Dermis blood vessel endothelial cell (primary cell): Measurements from ENCODE around the gene STARD13. TPM values are rescaled to one million over a fixed set of nuclear protein-coding genes. Genes with fewer than 3 reads are reported as not detected.

Experiments
- DNase-seq: peaks from one replicate; pipeline ENCODE4 v3.0.0; 2010
- total RNA-seq: library from RNA; depleted of rRNA; stranded (reverse); fragments of >200 nt; gene quantifications from 2 replicates; pipeline ENCODE4 v1.2.3, GENCODE V29; 2014

STARD13 gene
- total RNA-seq, 1 donor from 2014 or later, result 27.7 TPM

- DNase-seq, result no peak
Observed at GRCh38 chr13:33137721-33138120, 147.8 kb downstream of the STARD13 start.

DNA sequence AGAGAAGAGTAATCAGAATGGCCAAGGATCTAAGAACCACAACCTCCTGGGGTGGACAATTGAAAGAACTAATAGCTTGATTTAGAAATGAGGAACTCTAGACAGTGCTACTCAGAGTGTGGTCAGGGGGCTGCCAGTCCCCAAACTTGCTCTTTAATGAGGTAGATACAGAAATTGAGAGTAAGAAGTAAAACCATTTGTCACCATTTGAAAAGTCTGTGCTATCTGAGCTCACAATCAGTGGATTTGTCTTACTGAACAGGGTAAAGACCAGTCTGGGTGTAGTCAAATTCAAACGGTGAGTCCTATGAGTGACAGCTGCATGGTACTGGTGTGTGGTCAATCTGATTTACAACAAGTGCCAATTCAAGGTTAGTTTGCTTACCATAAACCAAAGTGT is 150.5 kb downstream of the STARD13 start:
- DNase-seq, result no peak

DNA sequence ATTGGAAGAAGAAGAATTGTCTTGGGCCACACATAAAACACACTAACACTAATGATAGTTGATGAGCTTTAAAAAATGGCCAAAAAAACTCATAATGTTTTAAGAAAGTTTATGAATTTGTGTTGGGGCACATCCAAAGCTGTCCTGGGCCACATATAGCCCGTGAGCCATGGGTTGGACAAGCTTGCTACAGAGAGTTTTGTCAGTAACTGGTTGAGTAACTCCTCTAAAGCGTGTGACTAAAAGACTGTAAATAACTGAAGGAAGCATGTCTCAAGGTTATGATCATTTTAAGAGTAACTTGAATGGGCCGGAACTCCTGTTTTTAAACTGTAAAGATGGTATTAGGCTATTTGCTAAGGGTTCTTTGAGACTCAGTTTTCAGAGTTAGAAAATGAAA is 151.3 kb downstream of the STARD13 start:
- no peak for DNase-seq

DNA sequence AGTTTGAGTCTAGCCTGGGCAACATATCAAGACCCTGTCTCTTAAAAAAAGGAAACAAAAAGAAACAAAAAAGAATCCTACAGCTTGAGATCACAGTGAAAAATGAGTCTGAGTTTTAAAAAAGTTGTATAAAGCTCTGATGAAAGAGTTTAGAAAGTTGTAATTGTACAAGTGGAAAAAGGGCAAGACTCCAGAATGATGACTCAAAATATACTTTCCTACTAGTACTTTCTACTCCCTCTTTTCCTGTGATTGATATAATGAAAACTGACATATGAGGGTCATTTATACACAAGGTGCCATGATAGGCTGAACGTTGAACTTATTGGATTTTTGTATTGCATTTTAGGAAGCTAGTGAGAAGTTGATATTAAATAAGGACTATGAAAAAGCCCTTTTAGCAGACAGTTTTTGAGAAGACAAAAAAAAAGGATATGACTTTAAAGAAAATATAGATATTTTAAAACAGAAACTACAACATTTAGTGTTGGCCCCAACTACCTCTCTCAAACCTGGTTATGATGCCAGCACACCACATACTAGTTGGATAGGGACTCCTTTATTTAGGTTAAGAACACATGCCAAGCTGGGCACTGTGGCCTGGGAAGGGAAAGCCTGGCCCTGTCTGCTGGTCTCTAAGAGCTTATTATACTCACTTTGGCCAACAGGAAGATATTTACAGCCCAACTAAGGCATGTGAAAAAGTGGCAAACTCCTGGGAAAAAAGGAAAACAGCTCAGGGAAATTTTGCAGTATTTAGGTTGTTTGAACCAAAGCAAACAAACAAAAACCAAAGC is 152.7 kb downstream of the STARD13 start:
- no peak for DNase-seq

- no peak for DNase-seq
Observed at GRCh38 chr13:33129886-33130285, 155.7 kb downstream of the STARD13 start.

DNA sequence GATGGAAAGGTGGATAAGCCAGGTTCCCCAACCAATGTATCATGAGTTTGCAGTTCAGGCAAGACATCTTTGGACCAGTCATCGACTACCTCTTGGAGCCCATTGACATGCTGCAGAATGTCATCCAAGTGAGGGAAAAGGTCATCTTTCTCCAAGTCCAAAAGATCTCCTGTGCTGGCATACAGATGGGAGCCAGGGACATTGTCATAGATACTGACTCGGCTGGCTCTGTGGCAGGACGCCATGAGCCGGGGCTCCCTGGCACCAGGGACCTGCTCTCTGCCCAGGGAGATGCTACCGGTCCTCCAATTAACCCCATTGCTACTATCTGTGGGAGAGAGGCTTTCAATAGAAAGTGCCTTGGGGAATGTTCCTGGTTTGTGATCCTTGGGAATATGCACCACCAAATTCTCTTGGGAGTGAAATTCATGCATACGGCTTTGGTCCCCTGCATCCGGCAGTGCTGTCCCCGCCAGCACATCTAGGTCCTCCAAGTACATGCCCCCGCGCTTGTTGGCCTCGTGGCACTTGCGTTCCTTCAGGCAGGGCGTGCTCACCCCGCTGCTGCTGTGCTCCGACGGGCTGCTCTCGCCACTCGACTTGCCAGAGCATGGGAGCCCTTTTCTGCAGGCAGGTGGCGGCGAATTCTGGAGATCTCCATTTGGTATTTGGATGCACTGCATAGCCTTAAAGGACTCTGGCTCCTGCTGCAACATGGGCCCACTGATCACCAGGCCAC is 156.3 kb downstream of the STARD13 start:
- DNase-seq, result no peak

GRCh38 chr13:33128134-33128533 is 157.4 kb downstream of the STARD13 start:
- no peak for DNase-seq

DNA sequence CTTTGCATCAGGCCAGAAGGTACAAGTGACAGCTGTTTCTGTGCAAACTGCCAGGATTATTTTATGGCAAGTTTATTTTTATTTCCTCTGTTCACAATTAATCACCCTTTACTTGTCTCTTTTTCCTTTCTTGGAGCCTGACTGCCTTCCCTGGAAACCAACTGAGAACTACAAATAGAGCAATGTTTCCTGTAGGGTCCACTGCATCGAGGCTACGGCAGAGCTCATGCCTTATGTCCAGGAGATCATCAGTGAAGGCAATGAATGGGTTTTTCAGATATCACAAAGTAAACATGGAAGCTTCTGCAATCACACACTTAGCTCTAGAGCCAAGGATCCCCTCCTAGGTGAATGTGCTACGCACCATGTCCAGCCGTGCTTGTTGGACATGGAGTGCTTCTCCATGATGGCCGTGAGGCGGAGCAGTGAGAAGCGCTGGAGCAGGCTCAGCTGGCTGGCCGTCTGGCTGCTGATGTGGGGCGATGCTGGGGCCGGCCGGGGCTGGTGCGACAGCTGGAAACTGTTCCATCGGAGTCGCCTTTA is 158.5 kb downstream of the STARD13 start:
- peak; percentile 47 for DNase-seq

- peak; percentile 95 for DNase-seq
Observed at GRCh38 chr13:33125821-33126570, 159.6 kb downstream of the STARD13 start.

DNA sequence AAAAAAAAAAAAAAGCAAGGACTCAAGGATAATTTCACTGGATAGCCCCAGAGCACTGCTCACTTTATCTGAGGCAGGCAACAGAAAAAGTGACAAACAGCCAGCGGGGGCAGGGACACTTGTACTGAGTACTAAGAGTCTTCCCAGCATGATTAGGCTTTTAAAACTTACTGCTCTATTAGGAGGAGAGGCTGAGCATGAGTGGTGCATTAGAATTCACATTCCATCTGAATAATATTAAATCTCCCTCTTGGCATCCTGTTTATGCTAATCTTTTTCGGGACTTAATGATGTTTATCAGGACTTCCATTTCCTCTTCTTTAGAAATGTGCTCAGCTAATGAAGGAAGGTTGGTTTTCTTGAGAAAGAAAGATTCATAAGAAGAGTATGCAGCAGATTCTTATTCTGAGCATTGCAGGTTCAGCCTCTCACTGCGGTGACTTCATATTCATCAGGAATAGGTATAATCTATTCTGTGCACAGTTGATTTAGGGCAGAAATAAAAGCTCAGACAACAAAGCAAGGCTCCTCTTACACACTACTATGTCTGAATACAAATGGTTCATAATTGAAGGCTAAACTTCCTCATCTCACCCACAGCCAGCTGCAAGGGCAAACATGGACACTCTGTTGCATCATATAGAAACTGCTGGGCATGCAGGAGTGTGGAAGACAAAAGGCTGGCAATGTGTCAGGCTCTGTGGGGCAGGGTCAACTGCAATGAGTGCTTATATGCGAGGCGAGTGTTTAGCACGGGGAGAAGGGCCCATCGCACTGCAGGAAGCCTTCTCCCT is 162.3 kb downstream of the STARD13 start:
- peak; percentile 42 for DNase-seq

GRCh38 chr13:33119856-33120543 is 165.6 kb downstream of the STARD13 start:
- DNase-seq, result no peak

- DNase-seq, result no peak
Observed at GRCh38 chr13:33119022-33119781, 166.4 kb downstream of the STARD13 start.

DNA sequence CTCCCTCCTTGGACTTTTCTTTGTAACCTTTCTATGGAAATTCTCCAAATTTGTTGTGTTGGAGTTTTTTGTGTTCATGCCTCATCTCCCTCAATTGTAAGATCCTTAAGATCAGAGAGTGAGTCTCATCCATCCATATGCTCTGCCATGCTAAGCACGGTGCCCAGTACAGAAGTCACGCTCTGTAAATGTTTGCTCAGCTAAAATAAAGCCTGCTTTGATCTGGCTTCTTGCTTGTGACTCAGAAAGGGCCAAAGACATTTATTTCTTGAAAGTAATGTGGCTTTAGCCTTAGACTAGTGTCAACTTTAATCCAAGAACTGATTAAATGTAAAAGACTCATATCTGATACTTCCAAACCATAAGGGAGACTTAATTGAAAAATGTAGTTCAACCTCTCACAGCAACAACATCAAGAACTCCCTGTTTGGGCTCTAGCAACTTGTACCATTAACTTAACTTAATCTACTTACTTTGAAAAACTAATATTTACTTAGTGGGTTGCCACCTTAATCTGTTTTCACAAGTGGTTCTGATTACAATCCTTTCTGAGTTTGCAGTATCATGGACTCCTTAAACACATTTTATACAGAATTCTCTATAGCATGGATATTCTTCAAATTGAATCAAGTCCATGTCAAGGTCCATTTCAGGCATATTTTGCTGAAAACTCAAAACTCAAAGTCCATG is 169.1 kb downstream of the STARD13 start:
- no peak for DNase-seq

DNA sequence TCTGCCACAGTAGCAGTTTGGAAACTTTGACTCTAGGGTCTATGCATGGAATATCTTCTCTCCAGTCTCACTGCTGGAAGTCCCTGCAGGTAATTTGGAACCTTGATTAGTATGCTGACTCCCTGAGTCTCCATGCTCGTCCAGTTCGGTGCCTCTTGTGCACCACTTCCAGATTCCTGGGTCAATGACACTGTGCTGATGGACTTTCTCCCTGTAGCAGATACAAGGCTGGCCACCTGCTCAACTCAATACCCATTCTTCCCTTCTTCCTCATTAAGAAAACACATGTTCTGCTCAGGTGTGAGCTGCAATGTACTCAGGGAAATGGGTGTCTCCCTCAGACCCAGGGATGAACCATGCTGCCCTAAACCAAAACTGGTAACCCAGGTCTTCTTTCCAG is 170.3 kb downstream of the STARD13 start:
- no peak for DNase-seq

DNA sequence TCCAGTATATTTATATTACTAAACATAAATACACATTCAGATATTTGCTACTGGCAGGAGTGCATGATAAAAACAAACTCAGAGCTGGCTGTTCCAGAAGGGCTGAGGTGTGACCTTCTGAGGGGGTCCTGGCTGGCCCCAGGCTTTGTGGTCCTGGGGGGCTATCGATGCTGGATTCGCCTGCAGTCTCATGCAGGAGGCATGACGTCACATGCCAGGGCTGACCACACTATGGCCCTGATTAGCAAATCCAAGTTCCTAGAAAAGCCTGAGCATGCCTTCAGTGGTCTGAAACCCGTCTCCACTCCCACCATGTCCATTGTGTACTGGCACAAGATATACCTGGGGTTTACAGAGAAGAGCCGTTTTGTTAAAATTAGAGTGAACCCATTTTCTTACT is 171.4 kb downstream of the STARD13 start:
- no peak for DNase-seq

DNA sequence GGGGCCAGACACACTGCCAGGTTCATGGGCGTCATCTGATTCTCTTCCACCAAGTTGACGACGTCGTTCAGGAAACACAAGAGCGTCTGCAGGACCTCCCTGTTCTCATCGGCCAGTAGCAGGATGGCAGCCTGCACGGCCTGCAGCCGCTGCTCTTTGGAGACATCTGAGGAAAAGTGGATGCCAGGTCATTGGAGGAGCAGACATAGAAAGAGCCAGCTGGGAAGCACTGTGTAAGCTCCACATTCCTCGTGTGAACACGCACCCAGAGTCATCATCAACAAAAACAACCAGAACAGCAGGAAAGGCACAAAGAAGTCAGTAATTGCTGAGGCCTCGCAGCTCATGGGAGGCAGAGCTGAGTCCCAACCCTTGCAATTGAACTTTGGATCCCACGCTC is 172.8 kb downstream of the STARD13 start:
- DNase-seq, result no peak

DNA sequence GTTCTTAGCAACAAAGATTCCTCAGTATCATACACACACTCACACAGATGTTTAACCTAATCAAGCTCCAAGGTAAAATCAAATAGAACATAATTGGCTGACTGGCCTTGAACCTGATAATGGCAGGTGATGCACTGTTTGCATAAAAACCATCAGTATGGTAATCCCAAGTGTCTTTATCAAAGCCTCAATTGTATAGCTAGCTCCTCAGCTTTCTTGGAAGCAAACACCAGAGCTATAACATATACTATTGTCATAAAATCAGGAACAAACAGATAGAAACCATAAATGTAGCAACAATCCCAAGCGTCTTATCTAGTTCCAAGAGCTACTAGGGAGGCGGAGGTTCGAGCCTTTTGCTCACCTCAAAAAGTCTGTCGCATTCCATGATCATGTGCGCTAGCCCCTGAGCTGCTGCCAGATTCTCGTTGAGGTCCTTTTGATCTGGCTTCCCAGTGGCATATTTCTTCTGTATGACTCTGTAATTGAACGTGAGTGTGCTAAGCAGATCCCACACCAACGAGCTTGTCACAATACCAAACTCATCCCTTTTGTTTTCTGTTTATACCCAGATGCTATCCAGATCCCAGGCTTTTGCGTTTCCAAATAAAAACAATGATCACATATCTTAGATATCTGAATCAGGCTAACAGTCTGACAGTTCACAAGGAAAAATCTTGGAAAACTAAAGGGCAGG is 174.0 kb downstream of the STARD13 start:
- no peak for DNase-seq

GRCh38 chr13:33110713-33111413 is 174.7 kb downstream of the STARD13 start:
- DNase-seq, result peak; percentile 49

DNA sequence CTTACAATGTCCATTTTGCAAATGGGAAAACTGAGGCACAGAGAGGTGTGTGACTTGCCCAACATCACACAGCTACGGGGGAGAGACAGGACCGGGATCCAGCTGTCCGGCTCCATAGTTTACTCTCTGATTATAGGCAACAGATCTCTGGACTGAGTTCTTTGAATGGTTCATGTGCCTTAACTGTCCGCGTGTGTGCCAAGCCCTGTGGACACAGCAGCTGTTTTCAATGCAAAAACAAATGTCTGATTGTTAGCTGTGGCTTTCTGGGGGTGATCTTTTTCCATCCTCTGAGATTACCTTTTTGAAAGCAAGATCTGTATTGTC is 175.2 kb downstream of the STARD13 start:
- no peak for DNase-seq
